Thymus (tissue), 11 donors: ENCODE data around the gene GOSR1. TPM values are rescaled to one million over a fixed set of nuclear protein-coding genes. Genes with fewer than 3 reads are reported as not detected.
"Not testable (repeated sequence)": the region's sequence is repeated elsewhere in the genome, so short reads cannot be mapped to it uniquely, and the experiment has no call there.

Source experiments
- DNase-seq, 9 donors: peaks; one replicate each; pipeline ENCODE4 v3.0.0-alpha.2; 2013; ENCODE audit warnings: low spot score in 9 of 9, low read depth in 6 of 9, missing footprints in 1 of 9
- H3K27ac ChIP-seq, 2 donors: one replicate each; pipeline ENCODE4 v1.5.1; 2013; ENCODE audit warnings: control low read depth in 1 of 2, low read depth in 1 of 2, low read length in 1 of 2, mild to moderate bottlenecking in 1 of 2, moderate library complexity in 1 of 2
- H3K27me3 ChIP-seq, 2 donors: one replicate each; pipeline ENCODE4 v1.5.1; 2013; ENCODE audit warnings: low read length in 1 of 2; ENCODE audit not compliant: control insufficient read depth in 2 of 2, insufficient read depth in 1 of 2
- H3K36me3 ChIP-seq, 2 donors: one replicate each; pipeline ENCODE4 v1.5.1; 2013; ENCODE audit warnings: low read length in 1 of 2, mild to moderate bottlenecking in 1 of 2, moderate library complexity in 1 of 2; ENCODE audit not compliant: control insufficient read depth in 2 of 2, insufficient read depth in 2 of 2
- H3K4me1 ChIP-seq, 2 donors: one replicate each; pipeline ENCODE4 v1.5.1; 2013; ENCODE audit warnings: low read length in 2 of 2; ENCODE audit not compliant: control insufficient read depth in 2 of 2, insufficient read depth in 2 of 2
- H3K4me3 ChIP-seq, 2 donors: one replicate each; pipeline ENCODE4 v1.5.1; 2013; ENCODE audit warnings: low read length in 2 of 2, control low read depth in 1 of 2, mild to moderate bottlenecking in 1 of 2
- H3K9me3 ChIP-seq, 2 donors: one replicate each; pipeline ENCODE4 v1.5.1; 2013; ENCODE audit warnings: low read length in 1 of 2, mild to moderate bottlenecking in 1 of 2; ENCODE audit not compliant: control insufficient read depth in 2 of 2, insufficient read depth in 1 of 2
- WGBS: extraction: QIAGEN DNeasy Blood & Tissue Kit; methylation state at CpG from one replicate; pipeline ENCODE4 v1.1.7; 2013; 5-methylcytosine and 5-hydroxymethylcytosine counted together
- polyA plus RNA-seq: library from polyadenylated mRNA; stranded (reverse); fragments of 200-250 nt; gene quantifications from one replicate; pipeline ENCODE4 v1.2.3, GENCODE V29; 2013
- total RNA-seq: library from RNA; stranded (reverse); fragments of 120-200 nt; gene quantifications from one replicate; pipeline ENCODE4 v1.2.4, GENCODE V29; 2013
- donor health status: healthy.

The GOSR1 gene
- total and polyA plus RNA-seq, 2 donors: 22.2 to 26.2 TPM

GRCh38 chr17:30572651-30573554, 95.7 kb downstream of the GOSR1 start:
- DNase-seq, H3K27me3 ChIP-seq, H3K36me3 ChIP-seq, H3K4me1 ChIP-seq, H3K4me3 ChIP-seq, H3K9me3 ChIP-seq, H3K27ac ChIP-seq: not testable (repeated sequence)
- 96% methylated on average over 17 of the region's 17 CpGs for WGBS

GRCh38 chr17:30573603-30574175, 96.5 kb downstream of the GOSR1 start:
- no peaks in the 10 kb centered on the region for H3K36me3 ChIP-seq
- DNase-seq: no peak
- no peak overlapping the region for H3K27ac ChIP-seq
- no peaks in the 10 kb centered on the region for H3K4me1 ChIP-seq
- H3K4me3 ChIP-seq: no peak overlapping the region
- no peaks in the 10 kb centered on the region for H3K27me3 ChIP-seq
- WGBS: 91% methylated on average over 7 of the region's 8 CpGs
- H3K9me3 ChIP-seq: no peaks in the 10 kb centered on the region

- not testable (repeated sequence) for H3K27ac ChIP-seq, H3K36me3 ChIP-seq, H3K27me3 ChIP-seq, H3K4me3 ChIP-seq, DNase-seq, H3K9me3 ChIP-seq, H3K4me1 ChIP-seq
- WGBS: 84% methylated on average over 9 of the region's 9 CpGs
Observed at GRCh38 chr17:30574309-30574708, 97.1 kb downstream of the GOSR1 start.

GRCh38 chr17:30574806-30575205, 97.6 kb downstream of the GOSR1 start:
- not testable (repeated sequence) for H3K4me3 ChIP-seq, H3K4me1 ChIP-seq, H3K27me3 ChIP-seq, H3K36me3 ChIP-seq, H3K9me3 ChIP-seq, H3K27ac ChIP-seq, DNase-seq
- WGBS: 98% methylated on average over 10 of the region's 10 CpGs

- H3K4me1 ChIP-seq, H3K4me3 ChIP-seq, H3K9me3 ChIP-seq, H3K36me3 ChIP-seq, H3K27ac ChIP-seq, H3K27me3 ChIP-seq, DNase-seq: not testable (repeated sequence)
- 97% methylated on average over 17 of the region's 17 CpGs for WGBS
Observed at GRCh38 chr17:30575648-30576325, 98.6 kb downstream of the GOSR1 start.

GRCh38 chr17:30576326-30576861, 99.2 kb downstream of the GOSR1 start:
- Histone ChIP-seq H3K9me3 (no peaks in the 10 kb centered on the region), H3K27ac (no peak overlapping the region), H3K36me3 (no peaks in the 10 kb centered on the region), H3K27me3 (no peaks in the 10 kb centered on the region), H3K4me1 (peaks cover 0 to 4% of the 10 kb centered on the region in 2 donors), H3K4me3 (no peak overlapping the region)
- WGBS: 94% methylated on average over 30 of the region's 30 CpGs
- no peak for DNase-seq

Other genes with a start within 250 kb of the GOSR1 start
- gene SLC6A4, start 241.7 kb upstream of the GOSR1 start, total RNA-seq: 0.19 TPM
- gene SLC6A4, start 241.7 kb upstream of the GOSR1 start, polyA plus RNA-seq: 0.14 TPM
- gene BLMH, start 185.5 kb upstream of the GOSR1 start, total RNA-seq: 37.6 TPM
- 33.3 TPM for gene BLMH, start 185.5 kb upstream of the GOSR1 start, polyA plus RNA-seq
- gene TMIGD1, start 143.4 kb upstream of the GOSR1 start, total RNA-seq: not detected
- not detected for gene TMIGD1, start 143.4 kb upstream of the GOSR1 start, polyA plus RNA-seq
- 14.3 TPM for gene CPD, start 98.5 kb upstream of the GOSR1 start, total RNA-seq
- 11.2 TPM for gene CPD, start 98.5 kb upstream of the GOSR1 start, polyA plus RNA-seq